Loucy (cell line): ENCODE measurements around the gene ADCY9.

ENCODE experiments used
- H2AFZ ChIP-seq: fragments of 200-600 bp; sonication (generic); 2 replicates; pipeline ENCODE4 v1.6.0; 2016; ENCODE audit warnings: antibody characterized with exemption, mild to moderate bottlenecking, low read length, moderate library complexity
- H3F3A ChIP-seq: fragments of 200-600 bp; 2 replicates; pipeline ENCODE4 v1.6.0; 2016; ENCODE audit warnings: antibody characterized with exemption, low read depth, mild to moderate bottlenecking
- H3K27me3 ChIP-seq: fragments of 200-600 bp; sonication (generic); 2 replicates; pipeline ENCODE4 v1.6.1; 2014; ENCODE audit warnings: low read length, mild to moderate bottlenecking; ENCODE audit not compliant: insufficient read depth, poor library complexity, severe bottlenecking
- H3K36me3 ChIP-seq: fragments of 200-600 bp; sonication (generic); 2 replicates; pipeline ENCODE4 v1.6.1; 2016; ENCODE audit warnings: low read length; ENCODE audit not compliant: insufficient read depth
- H3K4me1 ChIP-seq: fragments of 200-600 bp; sonication (generic); 2 replicates; pipeline ENCODE4 v1.5.1; 2014; ENCODE audit warnings: low read length, mild to moderate bottlenecking; ENCODE audit not compliant: insufficient read depth, poor library complexity, severe bottlenecking
- H3K4me2 ChIP-seq: fragments of 200-600 bp; sonication (generic); 2 replicates; pipeline ENCODE4 v1.6.0; 2014; ENCODE audit warnings: antibody characterized with exemption, low read length, low read depth, mild to moderate bottlenecking; ENCODE audit not compliant: poor library complexity, severe bottlenecking
- H3K4me3 ChIP-seq: fragments of 200-600 bp; sonication (generic); 2 replicates; pipeline ENCODE4 v1.5.1; 2014; ENCODE audit warnings: low read length, mild to moderate bottlenecking, mixed read lengths; ENCODE audit not compliant: poor library complexity, severe bottlenecking
- H3K79me2 ChIP-seq: fragments of 200-600 bp; sonication (generic); 2 replicates; pipeline ENCODE4 v1.6.1; 2014; ENCODE audit warnings: low read length; ENCODE audit not compliant: insufficient read depth
- H3K9ac ChIP-seq: fragments of 200-600 bp; sonication (generic); 2 replicates; pipeline ENCODE4 v1.6.0; 2014; ENCODE audit warnings: mild to moderate bottlenecking, low read depth, low read length, moderate library complexity; ENCODE audit not compliant: poor library complexity, severe bottlenecking
- H3K9me2 ChIP-seq: fragments of 200-600 bp; sonication (generic); replicated peaks from 2 replicates; pipeline ENCODE4 v1.6.1; 2016; ENCODE audit warnings: low read depth, low read length, mixed read lengths
- H3K9me3 ChIP-seq: fragments of 200-600 bp; sonication (generic); 2 replicates; pipeline ENCODE4 v1.6.1; 2014; ENCODE audit warnings: mild to moderate bottlenecking, antibody characterized with exemption, low read length, low read depth; ENCODE audit not compliant: insufficient read depth
- H4K20me1 ChIP-seq: fragments of 200-600 bp; sonication (generic); 2 replicates; pipeline ENCODE4 v1.6.0; 2014; ENCODE audit warnings: antibody characterized with exemption, low read length, mild to moderate bottlenecking; ENCODE audit not compliant: insufficient read depth, poor library complexity, severe bottlenecking
- EZH2phosphoT487 ChIP-seq: fragments of 200-600 bp; IDR thresholded peaks from 2 replicates; pipeline ENCODE4 v1.6.1; 2018; ENCODE audit warnings: antibody characterized with exemption, mild to moderate bottlenecking, moderate library complexity, borderline replicate concordance
- TF ChIP-seq, protein P1 (sequence below): fragments of 200-600 bp; sonication (generic); conservative IDR thresholded peaks from 2 replicates; pipeline ENCODE4 v1.5.1; 2014; ENCODE audit warnings: mild to moderate bottlenecking, antibody characterized with exemption, low read length

Gene ADCY9

DNA sequence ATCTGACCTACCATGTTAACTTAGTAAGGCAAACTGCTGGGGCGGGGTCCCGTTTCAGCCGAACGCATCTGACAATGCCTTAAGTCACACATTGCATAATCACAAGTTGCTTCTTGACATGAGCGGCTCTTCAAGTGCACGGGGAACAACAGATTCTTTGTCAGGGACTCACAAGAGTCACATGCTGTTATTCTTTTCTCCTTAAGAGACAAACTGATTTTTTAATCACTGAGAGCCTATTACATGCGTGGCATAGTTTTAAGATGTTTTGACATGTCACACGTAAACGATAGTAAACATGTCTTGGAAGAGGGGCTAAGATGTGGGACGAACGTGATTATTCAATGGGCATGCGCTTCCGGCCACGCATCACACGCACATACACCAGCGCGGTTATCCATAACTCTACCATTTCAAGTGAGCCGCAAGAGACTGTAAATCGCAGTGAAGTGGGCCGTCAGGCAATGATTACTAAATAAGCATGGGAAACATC is 63.4 kb downstream of the ADCY9 start:
- H2AFZ ChIP-seq = no peak overlapping the region
- H3K9me2 ChIP-seq = no peaks in the 10 kb centered on the region
- no peak overlapping the region for H3K9ac ChIP-seq

DNA sequence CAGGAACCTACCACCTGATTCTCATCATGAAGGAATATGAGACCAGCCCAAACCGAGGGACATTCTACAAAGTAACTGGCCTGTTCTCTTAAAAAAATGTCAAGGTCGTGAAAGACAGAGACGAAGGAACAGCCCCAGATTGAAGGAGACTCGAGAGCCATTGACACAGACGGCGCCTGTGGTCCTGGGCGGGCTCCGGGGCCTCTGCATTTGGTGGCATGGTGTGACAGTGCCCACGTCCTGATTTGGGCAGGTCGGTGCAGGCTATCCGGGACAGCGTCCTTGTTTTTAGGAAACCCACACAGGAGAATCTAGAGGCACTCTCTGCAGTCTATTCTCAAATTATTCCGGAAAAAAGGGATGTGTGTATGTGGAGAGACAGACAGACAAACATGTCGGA is 64.1 kb downstream of the ADCY9 start:
- Histone ChIP-seq H3K4me1 (no peaks in the 10 kb centered on the region), H4K20me1 (no peaks in the 10 kb centered on the region), H3K9me2 (no peaks in the 10 kb centered on the region), H3K9me3 (no peaks in the 10 kb centered on the region), H3K36me3 (no peaks in the 10 kb centered on the region), H3K27me3 (no peaks in the 10 kb centered on the region), H3F3A (no peaks in the 10 kb centered on the region), H3K4me3 (no peak overlapping the region), H3K4me2 (no peak overlapping the region), H3K79me2 (no peaks in the 10 kb centered on the region), H2AFZ (no peak overlapping the region), H3K9ac (no peak overlapping the region)
- TF ChIP-seq, protein P1, sequence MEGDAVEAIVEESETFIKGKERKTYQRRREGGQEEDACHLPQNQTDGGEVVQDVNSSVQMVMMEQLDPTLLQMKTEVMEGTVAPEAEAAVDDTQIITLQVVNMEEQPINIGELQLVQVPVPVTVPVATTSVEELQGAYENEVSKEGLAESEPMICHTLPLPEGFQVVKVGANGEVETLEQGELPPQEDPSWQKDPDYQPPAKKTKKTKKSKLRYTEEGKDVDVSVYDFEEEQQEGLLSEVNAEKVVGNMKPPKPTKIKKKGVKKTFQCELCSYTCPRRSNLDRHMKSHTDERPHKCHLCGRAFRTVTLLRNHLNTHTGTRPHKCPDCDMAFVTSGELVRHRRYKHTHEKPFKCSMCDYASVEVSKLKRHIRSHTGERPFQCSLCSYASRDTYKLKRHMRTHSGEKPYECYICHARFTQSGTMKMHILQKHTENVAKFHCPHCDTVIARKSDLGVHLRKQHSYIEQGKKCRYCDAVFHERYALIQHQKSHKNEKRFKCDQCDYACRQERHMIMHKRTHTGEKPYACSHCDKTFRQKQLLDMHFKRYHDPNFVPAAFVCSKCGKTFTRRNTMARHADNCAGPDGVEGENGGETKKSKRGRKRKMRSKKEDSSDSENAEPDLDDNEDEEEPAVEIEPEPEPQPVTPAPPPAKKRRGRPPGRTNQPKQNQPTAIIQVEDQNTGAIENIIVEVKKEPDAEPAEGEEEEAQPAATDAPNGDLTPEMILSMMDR = no peak
- TF ChIP-seq EZH2phosphoT487 = no peak

More for the DNA sequence above, 63.4 kb downstream of the ADCY9 start:
- no peaks in the 10 kb centered on the region for H3K79me2 ChIP-seq
- no peaks in the 10 kb centered on the region for H3K36me3 ChIP-seq
- TF ChIP-seq, protein P1 = no peak
- TF ChIP-seq EZH2phosphoT487 = no peak
- H3K4me1 ChIP-seq = no peaks in the 10 kb centered on the region
- no peak overlapping the region for H3K4me2 ChIP-seq
- H4K20me1 ChIP-seq = no peaks in the 10 kb centered on the region
- no peaks in the 10 kb centered on the region for H3K9me3 ChIP-seq
- H3K4me3 ChIP-seq = no peak overlapping the region
- H3F3A ChIP-seq = no peaks in the 10 kb centered on the region
- no peaks in the 10 kb centered on the region for H3K27me3 ChIP-seq

DNA sequence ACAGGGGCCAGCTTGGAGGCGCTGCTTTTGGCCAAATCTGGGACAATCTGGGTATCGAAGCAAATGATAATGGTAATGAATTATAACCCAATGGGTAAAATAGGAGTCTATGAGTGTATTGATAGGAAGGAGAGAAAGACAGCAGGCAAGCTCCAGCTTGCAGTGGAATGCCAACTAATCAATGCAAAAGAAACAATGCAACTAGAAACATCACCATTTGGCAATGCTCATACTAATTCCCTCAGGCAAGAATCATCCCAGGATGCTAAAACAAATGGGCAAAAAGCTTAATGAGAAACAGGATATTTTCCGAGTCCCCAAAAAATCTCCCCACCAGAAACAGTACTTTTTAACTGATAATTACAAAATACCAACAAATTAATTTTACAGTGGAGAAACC is 64.7 kb downstream of the ADCY9 start:
- H3K9me3 ChIP-seq = no peaks in the 10 kb centered on the region
- H3K9me2 ChIP-seq = no peaks in the 10 kb centered on the region
- no peaks in the 10 kb centered on the region for H3K4me1 ChIP-seq
- no peak overlapping the region for H3K4me2 ChIP-seq
- H3K9ac ChIP-seq = no peak overlapping the region
- no peaks in the 10 kb centered on the region for H3F3A ChIP-seq
- H3K4me3 ChIP-seq = no peak overlapping the region
- no peaks in the 10 kb centered on the region for H4K20me1 ChIP-seq
- H3K36me3 ChIP-seq = no peaks in the 10 kb centered on the region
- H2AFZ ChIP-seq = no peak overlapping the region
- no peaks in the 10 kb centered on the region for H3K79me2 ChIP-seq
- TF ChIP-seq, protein P1 = no peak
- no peak for TF ChIP-seq EZH2phosphoT487
- H3K27me3 ChIP-seq = no peaks in the 10 kb centered on the region
